CD14-positive monocyte (primary cell): Measurements from ENCODE around the gene CHRNB2. TPM values are rescaled to one million over a fixed set of nuclear protein-coding genes. Genes with fewer than 3 reads are reported as not detected.

Source experiments
- DNase-seq, 3 donors: peaks; one replicate each; pipeline ENCODE4 v3.0.0-alpha.2; 2011 to 2022
- H2AFZ ChIP-seq: 2 replicates; pipeline ENCODE4 v1.6.0; 2012; ENCODE audit warnings: mild to moderate bottlenecking, low read depth, low read length, inconsistent platforms; ENCODE audit not compliant: insufficient read depth, poor library complexity, severe bottlenecking
- H3K27ac ChIP-seq, 2 donors: 1 replicate in 1 of 2; 2 replicates in 1 of 2; pipeline ENCODE4 v1.5.1; 2012 to 2013; ENCODE audit warnings: low read length in 2 of 2, control low read depth in 1 of 2, inconsistent platforms in 1 of 2, low read depth in 1 of 2, mild to moderate bottlenecking in 1 of 2
- H3K27me3 ChIP-seq, 2 donors: one replicate each; pipeline versions ENCODE4 v1.6.0 to v1.6.1; 2011 to 2013; ENCODE audit warnings: low read length in 2 of 2; ENCODE audit not compliant: control insufficient read depth in 2 of 2, insufficient read depth in 2 of 2
- H3K36me3 ChIP-seq, 2 donors: replicated peaks in 1 of 2; 1 replicate in 1 of 2; 2 replicates in 1 of 2; pipeline versions ENCODE4 v1.5.1 to v1.6.1; 2012 to 2013; ENCODE audit warnings: low read length in 2 of 2, control low read depth in 1 of 2, inconsistent platforms in 1 of 2, mild to moderate bottlenecking in 1 of 2; ENCODE audit not compliant: insufficient read depth in 2 of 2, control insufficient read depth in 1 of 2
- H3K4me1 ChIP-seq, 2 donors: 1 replicate in 1 of 2; 2 replicates in 1 of 2; pipeline versions ENCODE4 v1.5.1 to v1.6.1; 2012 to 2013; ENCODE audit warnings: low read length in 2 of 2, control low read depth in 1 of 2, inconsistent platforms in 1 of 2, mild to moderate bottlenecking in 1 of 2, moderate library complexity in 1 of 2; ENCODE audit not compliant: insufficient read depth in 2 of 2, control insufficient read depth in 1 of 2
- H3K4me2 ChIP-seq: replicated peaks from 2 replicates; pipeline ENCODE3; 2012; ENCODE audit warnings: low read length, moderate library complexity, mild to moderate bottlenecking; ENCODE audit not compliant: poor library complexity, severe bottlenecking; ENCODE audit errors: extremely low read depth
- H3K4me3 ChIP-seq, 3 experiments: fragments of 200-600 bp in 1 of 3; sonication (generic) in 1 of 3; replicated peaks in 1 of 3; 1 replicate in 2 of 3; 2 replicates in 1 of 3; pipeline ENCODE4 v1.5.1; 2011 to 2013; ENCODE audit warnings: low read length in 3 of 3, mild to moderate bottlenecking in 3 of 3, control low read depth in 2 of 3, low read depth in 2 of 3, inconsistent platforms in 1 of 3, moderate library complexity in 1 of 3
- H3K79me2 ChIP-seq: 2 replicates; pipeline ENCODE4 v1.6.0; 2012; ENCODE audit warnings: mild to moderate bottlenecking, control low read depth, inconsistent platforms, low read length, moderate library complexity; ENCODE audit not compliant: insufficient read depth
- H3K9ac ChIP-seq: 2 replicates; pipeline ENCODE4 v1.6.0; 2017; ENCODE audit warnings: low read length, mild to moderate bottlenecking; ENCODE audit not compliant: insufficient read depth, poor library complexity, severe bottlenecking
- H3K9me3 ChIP-seq, 2 donors: replicated peaks in 1 of 2; 1 replicate in 1 of 2; 2 replicates in 1 of 2; pipeline versions ENCODE4 v1.5.1 to v1.6.1; 2012 to 2013; ENCODE audit warnings: low read length in 2 of 2, control low read depth in 1 of 2; ENCODE audit not compliant: control insufficient read depth in 1 of 2, insufficient read depth in 1 of 2
- H4K20me1 ChIP-seq: 2 replicates; pipeline ENCODE4 v1.6.0; 2012; ENCODE audit warnings: mild to moderate bottlenecking, low read length, control low read depth, moderate library complexity; ENCODE audit not compliant: insufficient read depth
- H3K27ac Mint-ChIP-seq, 7 donors: one replicate each; pipeline ENCODE4 v1.8.0; 2020; ENCODE audit warnings: mild to moderate bottlenecking in 7 of 7, mixed read lengths in 7 of 7, moderate library complexity in 6 of 7, inconsistent platforms in 2 of 7
- H3K27me3 Mint-ChIP-seq, 3 donors: one replicate each; pipeline ENCODE4 v1.8.0; 2021 to 2022; ENCODE audit warnings: low read depth in 3 of 3, mild to moderate bottlenecking in 3 of 3, mixed read lengths in 3 of 3, moderate library complexity in 3 of 3, inconsistent platforms in 1 of 3
- H3K36me3 Mint-ChIP-seq, 2 donors: one replicate each; pipeline ENCODE4 v1.8.0; 2020; ENCODE audit warnings: mixed read lengths in 2 of 2, inconsistent platforms in 1 of 2, mild to moderate bottlenecking in 1 of 2
- H3K4me1 Mint-ChIP-seq: one replicate; pipeline ENCODE4 v1.8.0; 2020; ENCODE audit warnings: mild to moderate bottlenecking, mixed read lengths
- H3K4me3 Mint-ChIP-seq, 2 donors: one replicate each; pipeline ENCODE4 v1.8.0; 2020; ENCODE audit warnings: mild to moderate bottlenecking in 2 of 2, mixed read lengths in 2 of 2, moderate library complexity in 1 of 2
- H3K9me3 Mint-ChIP-seq, 7 donors: one replicate each; pipeline ENCODE4 v1.8.0; 2020 to 2022; ENCODE audit warnings: mixed read lengths in 7 of 7, mild to moderate bottlenecking in 6 of 7, moderate library complexity in 6 of 7, inconsistent platforms in 2 of 7
- CTCF ChIP-seq: fragments of 200-600 bp; IDR thresholded peaks from one replicate; pipeline ENCODE4 v1.8.0; 2022; ENCODE audit warnings: antibody characterized with exemption, mild to moderate bottlenecking
- WGBS: methylation state at CpG from one replicate; pipeline ENCODE4 v1.1.5; 2013; ENCODE audit warnings: missing lambda C conversion rate; ENCODE audit not compliant: insufficient coverage; 5-methylcytosine and 5-hydroxymethylcytosine counted together
- intact Hi-C, 2 donors: fragments of 100-400 bp; cut with micrococcal nuclease; formaldehyde crosslinking; loops; one replicate each; pipeline versions ENCODE4 v1.15.0 to v1.15.1; 2023
- polyA plus RNA-seq, 3 donors: library from polyadenylated mRNA; depleted of rRNA in 1 of 3; unstranded in 2 of 3; stranded (reverse) in 1 of 3; fragments of 300-500 nt in 2 of 3; fragments of >200 nt in 1 of 3; fragmentation: Illumina TruSeq in 2 of 3; gene quantifications; 1 replicate in 2 of 3; 2 replicates in 1 of 3; pipeline ENCODE4 v1.2.3, GENCODE V29; 2012 to 2021

The CHRNB2 gene
- polyA plus RNA-seq, 3 donors: 0.05 TPM; not detected in 2

GRCh38 chr1:154591206-154591605 is 23.6 kb downstream of the CHRNB2 start:
- Histone ChIP-seq H3K79me2 (peaks cover 6% of the 10 kb centered on the region), H2AFZ (no peak overlapping the region), H3K27ac (peak overlapping the region in 1 of 2 donors; percentile 32), H3K4me1 (no peaks in the 10 kb centered on the region), H3K4me3 (no peak overlapping the region), H4K20me1 (peaks cover 99% of the 10 kb centered on the region), H3K4me2 (no peak overlapping the region), H3K9ac (no peak overlapping the region), H3K27me3 (no peaks in the 10 kb centered on the region), H3K36me3 (peaks cover 99 to 100% of the 10 kb centered on the region in 2 donors), H3K9me3 (no peaks in the 10 kb centered on the region)
- H3K4me1 Mint-ChIP-seq: no peaks in the 10 kb centered on the region
- peaks cover 89 to 98% of the 10 kb centered on the region in 2 donors for H3K36me3 Mint-ChIP-seq
- H3K9me3 Mint-ChIP-seq: no peaks in the 10 kb centered on the region
- TF ChIP-seq CTCF: no peak
- DNase-seq: no peak
- H3K27me3 Mint-ChIP-seq: no peaks in the 10 kb centered on the region
- intact Hi-C loops: no loop called here
- 100% methylated on average over 2 of the region's 7 CpGs for WGBS
- H3K4me3 Mint-ChIP-seq: no peak overlapping the region
- peak overlapping the region in 1 of 7 donors; percentile 78 for H3K27ac Mint-ChIP-seq

- H4K20me1 ChIP-seq: peaks cover 99% of the 10 kb centered on the region
- H3K9me3 ChIP-seq: no peaks in the 10 kb centered on the region
- intact Hi-C loops: no loop called here
- Mint-ChIP-seq H3K36me3 (peaks cover 88 to 98% of the 10 kb centered on the region in 2 donors), H3K4me3 (no peak overlapping the region), H3K27ac (peak overlapping the region in 1 of 7 donors; percentile 16), H3K4me1 (no peaks in the 10 kb centered on the region), H3K9me3 (no peaks in the 10 kb centered on the region), H3K27me3 (peaks cover 0 to 2% (median 0%) of the 10 kb centered on the region in 3 donors)
- H3K27me3 ChIP-seq: no peaks in the 10 kb centered on the region
- H2AFZ ChIP-seq: no peak overlapping the region
- H3K4me1 ChIP-seq: no peaks in the 10 kb centered on the region
- no peak for TF ChIP-seq CTCF
- no peak overlapping the region for H3K9ac ChIP-seq
- H3K27ac ChIP-seq: no peak overlapping the region
- no peak overlapping the region for H3K4me3 ChIP-seq
- H3K79me2 ChIP-seq: peaks cover 20% of the 10 kb centered on the region
- peaks cover 99 to 100% of the 10 kb centered on the region in 2 donors for H3K36me3 ChIP-seq
- H3K4me2 ChIP-seq: no peak overlapping the region
- DNase-seq: no peak
These were observed 25.8 kb downstream of the CHRNB2 start for GRCh38 chr1:154593390-154593789.
